ENCODE measurements around the gene GAS2L3.

Gene GAS2L3

DNA sequence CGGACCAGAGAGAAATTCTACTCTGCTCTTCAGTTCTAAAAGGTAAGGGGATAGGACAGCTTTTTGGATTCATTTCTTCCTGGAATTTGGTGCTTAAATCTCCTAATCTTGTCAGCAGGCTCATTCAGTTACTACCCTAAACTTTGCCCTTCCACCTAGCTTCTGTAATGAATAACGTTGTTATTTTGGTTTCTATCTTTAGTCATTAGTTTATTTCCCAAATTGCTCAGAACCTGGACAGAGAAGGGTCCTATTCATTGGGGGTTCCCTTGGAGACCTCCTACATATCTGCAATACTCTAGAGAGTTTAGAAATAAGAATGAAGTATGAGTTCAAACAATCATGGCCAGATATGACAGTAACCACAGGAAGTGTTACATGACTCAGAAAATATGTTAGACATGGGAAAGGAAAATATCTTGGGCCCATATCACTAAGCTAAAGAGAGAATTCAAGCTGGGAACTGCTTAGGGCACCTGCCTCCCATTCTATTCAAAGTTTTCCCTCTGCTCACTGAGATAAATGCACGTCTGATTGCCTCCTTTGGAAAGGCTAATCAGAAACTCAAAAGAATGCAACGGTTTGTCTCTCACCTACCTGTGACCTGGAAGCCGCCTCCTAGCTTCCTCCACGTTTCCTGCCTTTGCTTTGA is 87.9 kb downstream of the GAS2L3 start:
- no peak for DNase-seq

DNA sequence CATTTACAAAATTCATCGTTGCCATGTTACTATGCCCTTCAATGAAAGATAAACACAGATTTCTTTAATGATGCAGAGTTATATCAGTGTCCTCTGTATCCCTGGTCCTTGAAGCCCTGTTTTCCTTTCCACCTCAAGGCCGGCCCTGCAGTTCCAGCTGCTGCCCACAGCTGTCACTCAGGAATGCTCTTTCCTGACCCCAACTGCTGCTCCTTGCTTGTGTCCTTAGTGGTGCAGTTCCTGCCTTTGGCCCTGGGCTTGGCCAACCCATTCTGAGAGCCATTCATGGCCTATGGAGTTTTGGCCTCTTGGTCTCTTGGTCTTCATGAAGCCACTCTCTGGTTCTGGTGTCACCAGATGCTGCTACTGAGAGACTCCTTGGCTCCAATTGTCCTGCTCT is 93.1 kb downstream of the GAS2L3 start:
- DNase-seq: no peak

GRCh38 chr12:100668945-100669536 is 95.6 kb downstream of the GAS2L3 start:
- DNase-seq: no peak

DNA sequence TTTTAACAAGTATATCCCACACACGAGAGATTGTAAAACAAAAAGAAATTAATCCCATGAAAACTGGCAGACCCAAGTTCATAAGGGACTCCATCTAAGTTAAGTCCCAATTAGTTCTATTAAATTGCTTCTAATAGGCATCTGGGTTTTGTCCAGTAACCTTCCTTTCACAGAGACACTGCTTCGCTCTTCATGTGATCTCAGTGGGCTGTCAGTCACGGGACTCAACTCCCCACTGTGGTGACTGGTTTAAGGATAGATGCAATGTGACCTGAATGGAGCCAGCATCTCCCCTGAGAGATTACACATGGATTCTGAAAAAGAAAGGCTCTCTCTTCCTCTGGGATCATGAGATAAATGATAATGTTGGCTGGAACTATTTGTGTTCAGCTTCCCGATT is 96.4 kb downstream of the GAS2L3 start:
- DNase-seq: no peak

- no peak for DNase-seq
These were observed 98.1 kb downstream of the GAS2L3 start for GRCh38 chr12:100671396-100672074.

DNA sequence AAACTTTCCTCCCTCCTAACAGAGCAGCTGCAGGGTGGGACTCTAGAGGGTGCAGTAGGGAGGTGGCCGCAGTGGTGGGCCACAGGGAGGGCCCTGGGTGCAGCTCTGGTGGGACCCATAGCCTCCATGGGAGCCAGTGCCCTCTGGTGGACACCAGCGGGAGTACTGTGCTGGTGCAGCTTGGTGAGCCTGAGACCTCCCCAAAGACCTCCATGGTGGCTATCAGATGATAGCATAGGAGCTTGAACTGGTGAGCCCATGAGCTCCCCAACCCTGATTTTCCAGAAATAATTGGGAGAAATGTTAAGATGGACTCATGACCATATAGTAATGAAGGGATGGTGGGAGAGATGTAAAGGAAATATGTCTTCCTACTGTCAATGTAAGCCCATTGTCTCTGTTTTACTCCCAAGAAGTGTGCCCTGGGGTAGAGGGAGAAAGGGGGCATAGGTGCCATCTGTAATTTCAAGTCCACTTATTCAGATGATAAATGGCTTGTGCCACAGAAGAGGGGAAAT is 98.7 kb downstream of the GAS2L3 start:
- DNase-seq: no peak

DNA sequence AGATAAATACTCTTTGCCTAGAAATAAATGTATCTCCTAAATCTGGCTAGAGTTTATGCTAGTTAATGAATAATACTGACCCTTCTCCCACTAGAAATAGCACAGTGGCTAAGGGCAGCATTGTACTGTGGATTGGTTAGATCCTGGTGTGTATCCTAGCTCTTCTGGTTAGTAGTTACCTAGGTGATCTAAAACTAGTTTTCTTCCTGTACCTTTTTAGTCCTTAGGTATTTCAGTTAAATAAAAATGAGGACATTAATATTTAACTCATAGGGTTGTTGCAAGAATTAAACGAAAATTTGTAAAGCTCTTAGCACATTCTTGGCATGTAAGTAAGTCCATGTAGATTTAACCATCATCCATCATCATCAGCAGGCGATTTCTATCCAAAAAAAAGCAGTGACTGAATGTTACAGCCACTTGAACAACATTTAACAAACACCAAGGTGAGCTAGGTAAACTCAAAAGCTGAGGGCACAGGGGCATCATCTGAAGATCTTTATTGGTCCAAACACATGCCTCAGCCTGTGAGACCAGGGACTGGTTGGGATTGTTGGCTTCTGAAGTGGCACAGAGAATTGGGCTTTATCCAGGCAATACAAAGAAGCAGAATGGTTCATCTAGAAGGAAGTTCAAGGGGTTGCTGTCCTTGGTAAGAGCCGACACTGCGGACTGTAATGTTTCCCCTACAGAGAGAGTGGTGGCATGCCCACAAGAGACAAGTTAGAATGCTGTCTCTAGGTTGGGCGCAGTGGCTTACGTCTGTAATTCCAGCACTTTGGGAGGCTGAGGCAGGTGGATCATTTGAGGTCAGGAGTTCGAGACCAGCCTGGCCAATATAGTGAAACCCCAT is 100.8 kb downstream of the GAS2L3 start:
- DNase-seq: no peak

Measured in effector CD4-positive, alpha-beta T cell (primary cell).